ACHN (cell line): ENCODE data around the gene KCND2.

Source experiments
- DNase-seq: peaks from one replicate; pipeline ENCODE4 v3.0.0-alpha.2; 2015
- in situ Hi-C: cut with HindIII; loops from 2 replicates; pipeline ENCODE4 v1.10.0; 2017; ENCODE audit warnings: low sequenced_read_pairs, low pct_ligation_motif_present, low pct_unique_long_range_greater_than_20kb

The KCND2 gene

GRCh38 chr7:120460949-120461348, 188.0 kb downstream of the KCND2 start:
- DNase-seq: no peak
- in situ Hi-C loops: no loop called here

GRCh38 chr7:120462991-120463390, 190.0 kb downstream of the KCND2 start:
- in situ Hi-C loops: no loop called here
- DNase-seq: no peak

- in situ Hi-C loops: no loop called here
- DNase-seq: no peak
Observed at GRCh38 chr7:120464104-120464503, 191.1 kb downstream of the KCND2 start.

GRCh38 chr7:120467676-120468075, 194.7 kb downstream of the KCND2 start:
- in situ Hi-C loops: no loop called here
- DNase-seq: no peak

- no peak for DNase-seq
- in situ Hi-C loops: no loop called here
Observed at GRCh38 chr7:120468611-120469010, 195.6 kb downstream of the KCND2 start.

- in situ Hi-C loops: no loop called here
- no peak for DNase-seq
Observed at GRCh38 chr7:120472892-120473291, 199.9 kb downstream of the KCND2 start.

- in situ Hi-C loops: no loop called here
- no peak for DNase-seq
Observed at GRCh38 chr7:120473352-120473751, 200.4 kb downstream of the KCND2 start.

GRCh38 chr7:120475994-120476393, 203.0 kb downstream of the KCND2 start:
- no peak for DNase-seq
- in situ Hi-C loops: no loop called here

GRCh38 chr7:120480472-120480871, 207.5 kb downstream of the KCND2 start:
- in situ Hi-C loops: no loop called here
- no peak for DNase-seq

GRCh38 chr7:120480930-120481329, 208.0 kb downstream of the KCND2 start:
- no peak for DNase-seq
- in situ Hi-C loops: no loop called here

GRCh38 chr7:120486164-120486563, 213.2 kb downstream of the KCND2 start:
- DNase-seq: no peak
- in situ Hi-C loops: no loop called here

GRCh38 chr7:120502132-120502531, 229.2 kb downstream of the KCND2 start:
- in situ Hi-C loops: no loop called here
- no peak for DNase-seq

GRCh38 chr7:120502825-120503224, 229.8 kb downstream of the KCND2 start:
- no peak for DNase-seq

GRCh38 chr7:120504386-120504785, 231.4 kb downstream of the KCND2 start:
- no peak for DNase-seq
- in situ Hi-C loops: no loop called here

More at GRCh38 chr7:120502825-120503224, 229.8 kb downstream of the KCND2 start:
- in situ Hi-C loops: no loop called here

GRCh38 chr7:120505770-120506169, 232.8 kb downstream of the KCND2 start:
- DNase-seq: no peak
- in situ Hi-C loops: no loop called here

GRCh38 chr7:120512701-120513100, 239.7 kb downstream of the KCND2 start:
- in situ Hi-C loops: no loop called here
- no peak for DNase-seq

GRCh38 chr7:120519224-120519623, 246.2 kb downstream of the KCND2 start:
- in situ Hi-C loops: no loop called here
- no peak for DNase-seq

- in situ Hi-C loops: no loop called here
- no peak for DNase-seq
Observed at GRCh38 chr7:120521761-120522737, 249.1 kb downstream of the KCND2 start.

GRCh38 chr7:120523985-120524384, 251.0 kb downstream of the KCND2 start:
- in situ Hi-C loops: no loop called here
- no peak for DNase-seq

GRCh38 chr7:120526902-120527509, 254.0 kb downstream of the KCND2 start:
- in situ Hi-C loops: no loop called here
- no peak for DNase-seq
